RWPE1 (cell line): ENCODE data around the gene CAPZB.

Experiments
- CTCF ChIA-PET: fragments of 350-600 bp; sonication (Branson Sonifier 250); formaldehyde crosslinking; extraction: SDS; loops from one replicate; lab custom pipeline; 2021; lab: Yijun Ruan, JAX
- POLR2A ChIA-PET: fragments of 400-600 bp; formaldehyde crosslinking; extraction: SDS; loops from one replicate; lab custom pipeline; 2020; ENCODE audit warnings: antibody characterized with exemption; ENCODE audit not compliant: low non-redundant PET; lab: Yijun Ruan, JAX
- DNase-seq: peaks from one replicate; pipeline ENCODE4 v3.0.0; 2012; ENCODE audit warnings: low spot score
- H3K27ac ChIP-seq: fragments of 450-650 bp; 2 replicates; pipeline ENCODE4 v1.5.1; 2017
- CTCF ChIP-seq: fragments of 450-650 bp; conservative IDR thresholded peaks from 2 replicates; pipeline ENCODE4 v1.5.1; 2017; ENCODE audit warnings: low read depth, mild to moderate bottlenecking

Gene CAPZB

GRCh38 chr1:19393046-19393445 lies 92.3 kb downstream of the CAPZB start:
- CTCF ChIA-PET = interaction anchor here (0.6 to 1.5 kb wide), 3 partner anchors 8 to 1685 kb away, joined by 4 to 5 read pairs (median 4); partner anchors contain the start of gene NBL1
- H3K27ac ChIP-seq = peak overlapping the region; percentile 63
- no peak for DNase-seq
- no peak for TF ChIP-seq CTCF
- POLR2A ChIA-PET = no interaction called here

- ChIA-PET POLR2A (no interaction called here), CTCF (interaction anchor here (0.6 kb wide), 3 partner anchors 9 to 1686 kb away, joined by 4 to 5 read pairs (median 4); no protein-coding TSS in a partner anchor)
- DNase-seq = no peak
- TF ChIP-seq CTCF = no peak
- peak overlapping the region; percentile 63; the same call in 1 of the 2 replicates for H3K27ac ChIP-seq
Measured at GRCh38 chr1:19392221-19392620, 93.1 kb downstream of the CAPZB start.

GRCh38 chr1:19391596-19391981 lies 93.8 kb downstream of the CAPZB start:
- ChIA-PET POLR2A (no interaction called here), CTCF (interaction anchor here (0.6 to 1.2 kb wide), 6 partner anchors 8 to 260 kb away, joined by 3 to 5 read pairs (median 4); no protein-coding TSS in a partner anchor)
- TF ChIP-seq CTCF = peak; percentile 62
- DNase-seq = no peak
- peak overlapping the region; percentile 63 for H3K27ac ChIP-seq

GRCh38 chr1:19390901-19391595 lies 94.3 kb downstream of the CAPZB start:
- TF ChIP-seq CTCF = peak; percentile 85
- ChIA-PET POLR2A (no interaction called here), CTCF (interaction anchor here (0.6 to 1.2 kb wide), 10 partner anchors 8 to 260 kb away, joined by 3 to 6 read pairs (median 4); no protein-coding TSS in a partner anchor)
- H3K27ac ChIP-seq = peak overlapping the region; percentile 63
- DNase-seq = peak; percentile 21

GRCh38 chr1:19390166-19390850 lies 95.0 kb downstream of the CAPZB start:
- CTCF ChIA-PET = interaction anchor here (0.7 to 1.2 kb wide), 5 partner anchors 8 to 261 kb away, joined by 3 to 6 read pairs (median 4); no protein-coding TSS in a partner anchor
- no peak overlapping the region for H3K27ac ChIP-seq
- no peak for DNase-seq
- TF ChIP-seq CTCF = no peak
- POLR2A ChIA-PET = no interaction called here

GRCh38 chr1:19388980-19389379 lies 96.4 kb downstream of the CAPZB start:
- DNase-seq = no peak
- POLR2A ChIA-PET = no interaction called here
- CTCF ChIA-PET = no interaction called here
- H3K27ac ChIP-seq = no peak overlapping the region
- no peak for TF ChIP-seq CTCF
